Mesendoderm (in vitro differentiated cells): Measurements from ENCODE around the gene PRKAG2.
A peak's percentile ranks its signal among the peaks of the same experiment; 100 is the strongest.

Experiments used
- DNase-seq: peaks from one replicate; pipeline ENCODE4 v3.0.0; 2013
- H2AK5ac ChIP-seq: 2 replicates; pipeline ENCODE4 v1.6.1; 2013; ENCODE audit warnings: low read length, inconsistent platforms
- H2BK120ac ChIP-seq: 2 replicates; pipeline ENCODE4 v1.6.1; 2013; ENCODE audit warnings: low read depth, mild to moderate bottlenecking, low read length, moderate library complexity, mixed read lengths
- H2BK15ac ChIP-seq: replicated peaks from 2 replicates; pipeline ENCODE4 v1.6.1; 2013; ENCODE audit warnings: low read depth, mild to moderate bottlenecking, moderate library complexity
- H2BK5ac ChIP-seq: 2 replicates; pipeline ENCODE4 v1.6.1; 2013; ENCODE audit warnings: low read length, inconsistent platforms
- H3K18ac ChIP-seq: 2 replicates; pipeline ENCODE4 v1.6.1; 2013; ENCODE audit warnings: mild to moderate bottlenecking, low read length, mixed read lengths
- H3K23ac ChIP-seq: one replicate; pipeline ENCODE4 v1.6.1; 2013; ENCODE audit warnings: low read length
- H3K27ac ChIP-seq: 2 replicates; pipeline ENCODE4 v1.5.1; 2013; ENCODE audit warnings: low read depth, mild to moderate bottlenecking, inconsistent platforms, low read length, moderate library complexity
- H3K27me3 ChIP-seq: 2 replicates; pipeline ENCODE4 v1.6.1; 2013; ENCODE audit warnings: low read length, control low read depth, mild to moderate bottlenecking, inconsistent platforms; ENCODE audit not compliant: insufficient read depth, poor library complexity
- H3K36me3 ChIP-seq: 2 replicates; pipeline ENCODE4 v1.6.1; 2013; ENCODE audit warnings: low read length, inconsistent platforms; ENCODE audit not compliant: control insufficient read depth, insufficient read depth
- H3K4ac ChIP-seq: one replicate; pipeline ENCODE4 v1.6.1; 2013; ENCODE audit warnings: low read depth, mild to moderate bottlenecking, low read length, moderate library complexity
- H3K4me1 ChIP-seq: 2 replicates; pipeline ENCODE4 v1.6.1; 2013; ENCODE audit warnings: low read depth, low read length, inconsistent platforms; ENCODE audit not compliant: control insufficient read depth
- H3K4me2 ChIP-seq: 2 replicates; pipeline ENCODE4 v1.6.1; 2013; ENCODE audit warnings: low read length
- H3K4me3 ChIP-seq: 2 replicates; pipeline ENCODE4 v1.5.1; 2013; ENCODE audit warnings: mild to moderate bottlenecking, low read length
- H3K56ac ChIP-seq: one replicate; pipeline ENCODE4 v1.6.1; 2013; ENCODE audit warnings: low read length
- H3K79me1 ChIP-seq: 2 replicates; pipeline ENCODE4 v1.6.1; 2013; ENCODE audit warnings: low read length, inconsistent platforms
- H3K79me2 ChIP-seq: 2 replicates; pipeline ENCODE4 v1.6.1; 2013; ENCODE audit warnings: mild to moderate bottlenecking, low read length; ENCODE audit not compliant: control insufficient read depth, insufficient read depth
- H3K9ac ChIP-seq: 2 replicates; pipeline ENCODE4 v1.6.1; 2013; ENCODE audit warnings: low read length, inconsistent platforms
- H4K5ac ChIP-seq: one replicate; pipeline ENCODE4 v1.6.1; 2013; ENCODE audit warnings: low read length
- H4K8ac ChIP-seq: one replicate; pipeline ENCODE4 v1.6.1; 2013; ENCODE audit warnings: low read depth, mild to moderate bottlenecking, control low read depth, low read length, moderate library complexity
- WGBS: extraction: QIAGEN DNeasy Blood & Tissue Kit; methylation state at CpG from one replicate; pipeline ENCODE4 v1.1.7; 2013; ENCODE audit warnings: low lambda C conversion rate, missing lambda C conversion rate; ENCODE audit not compliant: insufficient coverage; ENCODE audit errors: extremely low coverage; 5-methylcytosine and 5-hydroxymethylcytosine counted together

The PRKAG2 gene

DNA sequence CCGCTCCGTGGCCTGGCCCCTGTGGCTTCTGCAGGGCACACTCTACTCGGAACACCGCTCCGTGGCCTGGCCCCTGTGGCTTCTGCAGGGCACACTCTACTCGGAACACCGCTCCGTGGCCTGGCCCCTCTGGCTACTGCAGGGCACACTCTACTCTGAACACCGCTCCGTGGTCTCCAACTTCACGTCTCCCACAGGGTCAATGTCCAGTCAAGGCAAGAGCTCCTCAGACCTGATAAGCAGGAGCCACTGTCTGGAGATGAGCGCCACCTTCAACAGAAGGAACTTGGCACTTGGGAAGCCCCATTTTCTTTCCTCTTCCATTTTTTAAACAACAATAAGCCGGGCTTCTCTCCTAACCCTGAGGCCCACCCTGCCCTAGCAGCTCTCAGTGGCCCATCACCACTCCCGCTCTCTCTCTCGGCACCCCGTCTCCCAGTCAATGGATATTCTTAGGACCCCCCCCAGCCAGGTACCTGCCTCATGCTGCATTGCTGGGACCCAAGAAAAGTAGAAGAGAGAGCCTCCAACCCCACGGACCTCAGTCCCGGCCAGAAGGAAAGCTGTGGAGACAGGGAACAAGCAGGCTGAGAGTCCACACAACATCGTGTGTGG lies 56.3 kb downstream of the PRKAG2 start:
- Histone ChIP-seq H3K79me1 (no peaks in the 10 kb centered on the region), H3K23ac (no peak overlapping the region), H4K5ac (no peak overlapping the region), H4K8ac (no peak overlapping the region), H2BK5ac (no peak overlapping the region), H3K18ac (no peak overlapping the region), H3K36me3 (no peaks in the 10 kb centered on the region), H2AK5ac (no peak overlapping the region), H2BK15ac (no peak overlapping the region), H3K79me2 (no peaks in the 10 kb centered on the region), H3K4ac (no peak overlapping the region), H3K56ac (no peak overlapping the region), H2BK120ac (no peak overlapping the region), H3K4me3 (no peak overlapping the region), H3K27me3 (no peaks in the 10 kb centered on the region), H3K27ac (no peak overlapping the region), H3K4me2 (no peak overlapping the region), H3K4me1 (no peaks in the 10 kb centered on the region), H3K9ac (no peak overlapping the region)
- WGBS = no CpG with 5 or more reads among the region's 19 CpGs
- DNase-seq = no peak

DNA sequence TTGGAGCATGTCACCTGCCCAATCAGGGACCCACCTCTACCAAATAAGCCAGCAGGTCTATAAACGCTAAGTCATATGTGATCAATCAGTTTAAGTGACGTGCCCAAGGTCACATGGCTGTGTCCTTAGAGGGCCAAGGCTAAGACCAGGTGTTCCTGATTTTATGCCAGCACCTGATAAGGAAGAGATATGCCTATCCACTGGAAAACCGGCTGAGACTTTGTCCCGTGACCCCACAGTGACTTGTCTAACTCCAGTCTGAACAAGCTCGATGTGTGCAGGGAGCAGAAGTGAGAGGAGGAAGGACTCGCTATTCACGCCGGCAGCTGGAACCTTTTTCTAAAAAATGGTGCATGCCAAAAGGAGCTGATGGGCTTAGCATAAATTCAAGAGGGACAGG lies 57.0 kb downstream of the PRKAG2 start:
- no peak overlapping the region for H3K23ac ChIP-seq
- no peak overlapping the region for H2BK120ac ChIP-seq
- no peak overlapping the region for H3K4ac ChIP-seq
- H3K18ac ChIP-seq = no peak overlapping the region
- no peak overlapping the region for H3K56ac ChIP-seq
- H3K4me2 ChIP-seq = no peak overlapping the region
- no peak overlapping the region for H3K27ac ChIP-seq
- no peak overlapping the region for H3K9ac ChIP-seq
- no peak overlapping the region for H3K4me3 ChIP-seq
- no peaks in the 10 kb centered on the region for H3K36me3 ChIP-seq
- no peak overlapping the region for H4K5ac ChIP-seq
- no peaks in the 10 kb centered on the region for H3K4me1 ChIP-seq
- no peaks in the 10 kb centered on the region for H3K79me2 ChIP-seq
- no peak overlapping the region for H2AK5ac ChIP-seq
- H2BK5ac ChIP-seq = no peak overlapping the region
- no peak overlapping the region for H4K8ac ChIP-seq
- no peaks in the 10 kb centered on the region for H3K27me3 ChIP-seq
- WGBS = no CpG with 5 or more reads among the region's 8 CpGs
- DNase-seq = no peak
- H2BK15ac ChIP-seq = no peak overlapping the region
- H3K79me1 ChIP-seq = no peaks in the 10 kb centered on the region

GRCh38 chr7:151818674-151819519 lies 58.0 kb downstream of the PRKAG2 start:
- H3K27me3 ChIP-seq = no peaks in the 10 kb centered on the region
- no peak overlapping the region for H4K5ac ChIP-seq
- H4K8ac ChIP-seq = no peak overlapping the region
- no peaks in the 10 kb centered on the region for H3K79me1 ChIP-seq
- H3K9ac ChIP-seq = no peak overlapping the region
- H3K27ac ChIP-seq = no peak overlapping the region
- H2BK5ac ChIP-seq = no peak overlapping the region
- peak; percentile 62 for DNase-seq
- no peak overlapping the region for H3K23ac ChIP-seq
- no CpG with 5 or more reads among the region's 18 CpGs for WGBS
- no peak overlapping the region for H3K18ac ChIP-seq
- H3K56ac ChIP-seq = no peak overlapping the region
- H2BK15ac ChIP-seq = no peak overlapping the region
- H3K4me3 ChIP-seq = no peak overlapping the region
- no peak overlapping the region for H3K4ac ChIP-seq
- peaks cover 5% of the 10 kb centered on the region for H3K4me1 ChIP-seq
- no peaks in the 10 kb centered on the region for H3K36me3 ChIP-seq
- H2AK5ac ChIP-seq = no peak overlapping the region
- no peak overlapping the region for H2BK120ac ChIP-seq
- no peaks in the 10 kb centered on the region for H3K79me2 ChIP-seq
- H3K4me2 ChIP-seq = no peak overlapping the region

DNA sequence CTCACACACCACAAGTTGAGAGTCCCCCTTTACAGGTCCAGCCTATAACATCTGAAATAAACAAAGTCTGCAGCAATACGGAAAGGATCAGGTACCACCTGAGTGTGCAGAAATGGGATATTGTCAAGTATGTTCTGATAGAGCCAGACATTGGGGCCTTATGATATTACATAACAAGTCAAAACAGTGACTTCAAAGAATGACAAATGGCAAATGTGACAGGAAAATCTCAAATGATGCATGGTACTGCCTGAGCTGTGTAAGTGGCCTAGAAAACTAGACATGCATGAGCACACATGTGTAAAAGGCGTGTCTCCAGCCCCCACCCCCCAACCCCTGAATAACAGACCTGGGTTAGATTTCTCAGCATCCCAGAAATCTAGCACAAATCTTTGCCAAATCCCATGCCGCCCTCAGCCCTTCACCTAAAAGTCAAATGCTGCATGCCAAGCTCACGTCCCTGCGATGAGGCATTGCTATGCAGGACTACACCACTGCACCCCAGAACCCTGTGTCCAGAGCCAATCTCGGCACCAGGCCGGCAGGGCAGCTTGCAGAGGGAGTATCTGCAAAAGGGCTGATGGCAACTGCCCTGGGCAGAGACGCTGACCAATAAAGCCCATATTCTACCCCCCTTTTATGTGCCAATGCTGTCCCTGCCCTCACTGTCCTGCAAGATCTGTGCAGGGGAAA lies 58.8 kb downstream of the PRKAG2 start:
- no peak overlapping the region for H3K9ac ChIP-seq
- H2BK5ac ChIP-seq = no peak overlapping the region
- no peak overlapping the region for H3K4me3 ChIP-seq
- no peaks in the 10 kb centered on the region for H3K79me1 ChIP-seq
- no peak overlapping the region for H3K27ac ChIP-seq
- no peak overlapping the region for H3K56ac ChIP-seq
- H4K5ac ChIP-seq = no peak overlapping the region
- no peaks in the 10 kb centered on the region for H3K79me2 ChIP-seq
- WGBS = no CpG with 5 or more reads among the region's 8 CpGs
- no peak overlapping the region for H3K4ac ChIP-seq
- no peak overlapping the region for H2BK120ac ChIP-seq
- H3K4me1 ChIP-seq = peaks cover 8% of the 10 kb centered on the region
- H4K8ac ChIP-seq = no peak overlapping the region
- no peak overlapping the region for H3K18ac ChIP-seq
- no peak overlapping the region for H3K23ac ChIP-seq
- H2BK15ac ChIP-seq = no peak overlapping the region
- no peak overlapping the region for H2AK5ac ChIP-seq
- H3K4me2 ChIP-seq = no peak overlapping the region
- no peaks in the 10 kb centered on the region for H3K27me3 ChIP-seq
- H3K36me3 ChIP-seq = no peaks in the 10 kb centered on the region
- no peak for DNase-seq

DNA sequence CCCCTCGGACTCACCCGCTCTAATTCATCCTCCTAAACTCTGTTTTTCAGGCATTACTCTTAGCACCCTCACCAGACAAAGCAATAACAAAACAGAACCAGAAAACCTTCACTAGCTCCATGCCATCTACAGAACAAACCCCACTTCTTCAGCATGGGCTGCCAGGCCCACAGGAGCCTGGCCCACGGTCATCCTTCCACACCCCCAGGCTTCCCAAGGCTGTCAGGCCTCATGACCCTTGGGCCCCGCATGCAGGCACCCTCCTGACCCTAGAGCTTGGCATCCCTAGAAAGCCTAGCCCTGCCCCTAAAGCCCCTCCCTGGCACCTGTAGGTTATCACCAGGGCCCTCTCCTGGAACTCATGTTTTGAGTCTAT lies 59.6 kb downstream of the PRKAG2 start:
- H3K56ac ChIP-seq = no peak overlapping the region
- H3K18ac ChIP-seq = no peak overlapping the region
- peaks cover 8% of the 10 kb centered on the region for H3K4me1 ChIP-seq
- H2BK120ac ChIP-seq = no peak overlapping the region
- H3K4me2 ChIP-seq = no peak overlapping the region
- H3K36me3 ChIP-seq = no peaks in the 10 kb centered on the region
- H3K79me1 ChIP-seq = no peaks in the 10 kb centered on the region
- WGBS = no CpG with 5 or more reads among the region's 4 CpGs
- no peak overlapping the region for H4K8ac ChIP-seq
- H3K27ac ChIP-seq = no peak overlapping the region
- no peaks in the 10 kb centered on the region for H3K79me2 ChIP-seq
- no peak overlapping the region for H2AK5ac ChIP-seq
- H3K4ac ChIP-seq = no peak overlapping the region
- no peak overlapping the region for H4K5ac ChIP-seq
- no peak overlapping the region for H3K9ac ChIP-seq
- no peak for DNase-seq
- no peak overlapping the region for H3K23ac ChIP-seq
- no peaks in the 10 kb centered on the region for H3K27me3 ChIP-seq
- no peak overlapping the region for H2BK15ac ChIP-seq
- H3K4me3 ChIP-seq = no peak overlapping the region
- no peak overlapping the region for H2BK5ac ChIP-seq
